Stimulated activated CD4-positive, alpha-beta T cell treated with anti-CD3 and anti-CD28 coated beads, Interleukin-1b, Interleukin-23, amount 100 ng/mL, for 1 hour (primary cell): ENCODE data around the gene SRRT.
"Not testable (repeated sequence)": the region's sequence is repeated elsewhere in the genome, so short reads cannot be mapped to it uniquely, and the experiment has no call there.

Experiments
- DNase-seq, 2 donors: peaks; one replicate each; pipeline ENCODE4 v3.0.0-alpha.2; 2020; ENCODE audit warnings: low read depth in 2 of 2

SRRT gene

GRCh38 chr7:100893910-100894721 is 19.2 kb downstream of the SRRT start:
- DNase-seq: no peak

GRCh38 chr7:100894860-100895700 is 20.2 kb downstream of the SRRT start:
- DNase-seq: peak in 1 of 2 donors; percentile 47

DNA sequence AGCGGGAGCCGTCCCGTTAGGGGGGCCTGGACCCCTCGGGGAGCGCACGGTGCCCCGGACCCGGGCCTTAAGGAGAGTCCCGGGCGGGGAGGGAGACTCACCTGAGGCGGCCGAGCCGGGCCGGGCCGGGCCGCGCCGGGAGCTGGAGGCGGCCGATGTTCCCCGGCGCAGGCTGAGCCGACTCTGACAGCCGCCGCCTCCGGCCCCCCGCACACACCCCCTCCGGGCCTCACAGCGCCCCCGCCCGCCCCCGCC is 20.7 kb downstream of the SRRT start, which contains the start of gene ACHE:
TSS of gene ACHE (minus strand) at position 188 of the 255 bp plus-strand sequence. CDS start 1,656 bp downstream, outside the sequence.
- no peak for DNase-seq

GRCh38 chr7:100895956-100896731 is 21.2 kb downstream of the SRRT start:
- DNase-seq: no peak

- DNase-seq: peak in 1 of 2 donors; percentile 59
Measured at GRCh38 chr7:100896732-100897608, 22.1 kb downstream of the SRRT start.

- no peak for DNase-seq
Measured at GRCh38 chr7:100897772-100898454, 23.0 kb downstream of the SRRT start.

DNA sequence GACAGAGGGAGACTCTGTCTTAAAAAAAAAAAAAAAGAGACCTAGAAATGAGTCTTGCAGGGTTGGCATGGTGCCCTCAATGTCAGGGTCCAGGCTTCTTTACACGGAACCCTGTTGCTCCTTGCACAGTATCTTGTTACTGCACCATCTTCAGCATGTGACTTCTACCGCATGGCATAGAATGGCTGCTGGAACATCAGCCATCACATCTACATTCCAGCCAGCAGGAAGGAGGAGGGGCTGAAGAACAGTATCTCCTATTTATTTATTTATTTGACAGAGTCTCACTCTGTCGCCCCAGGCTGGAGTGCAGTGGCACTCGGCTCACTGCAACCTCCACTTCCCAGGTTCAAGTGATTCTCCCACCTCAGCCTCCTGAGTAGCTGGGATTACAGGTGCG is 24.5 kb downstream of the SRRT start:
- DNase-seq: no peak

DNA sequence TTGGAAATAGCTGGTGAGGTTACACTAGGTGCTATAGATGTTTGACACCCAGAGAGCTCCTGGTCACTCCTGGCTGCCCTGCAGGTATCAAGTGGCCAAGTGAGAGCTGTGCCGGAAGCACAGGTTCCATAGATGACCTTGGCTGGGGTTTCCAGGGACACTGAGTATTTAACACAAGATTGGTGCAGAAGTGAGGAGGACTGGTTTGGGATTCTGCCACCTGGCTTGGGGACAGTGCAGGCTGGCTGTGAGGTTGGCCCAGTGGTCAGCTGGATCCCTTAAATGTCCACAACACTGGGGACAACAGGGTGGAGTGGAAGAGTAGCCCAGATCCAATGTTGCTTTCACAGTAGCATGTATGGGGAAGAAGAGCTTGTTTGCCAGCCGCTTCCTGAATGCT is 26.1 kb downstream of the SRRT start:
- DNase-seq: no peak

- DNase-seq: no peak
Measured at GRCh38 chr7:100901921-100902332, 27.0 kb downstream of the SRRT start.

GRCh38 chr7:100902638-100903037 is 27.7 kb downstream of the SRRT start:
- DNase-seq: no peak

GRCh38 chr7:100908512-100908911 is 33.6 kb downstream of the SRRT start:
- no peak for DNase-seq

DNA sequence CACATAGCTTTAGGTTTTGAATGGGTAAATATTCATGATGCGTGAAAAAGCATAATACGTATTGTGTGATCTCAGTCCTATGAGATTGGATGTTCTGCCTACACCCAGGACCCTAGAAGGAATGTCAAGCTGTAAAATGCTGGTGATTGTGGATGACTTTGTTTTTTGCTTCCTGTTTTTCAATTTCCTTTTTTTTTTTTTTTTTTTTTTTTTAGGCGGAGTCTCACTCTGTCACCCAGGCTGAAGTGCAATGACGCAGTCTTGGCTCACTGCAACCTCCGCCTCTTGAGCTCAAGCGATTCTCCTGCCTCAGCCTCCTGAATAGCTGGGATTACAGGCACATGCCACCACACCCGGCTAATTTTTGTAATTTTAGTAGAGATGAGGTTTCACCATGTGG is 35.5 kb downstream of the SRRT start:
- not testable (repeated sequence) for DNase-seq

GRCh38 chr7:100911484-100911883 is 36.6 kb downstream of the SRRT start:
- no peak for DNase-seq

GRCh38 chr7:100914208-100914878 is 39.4 kb downstream of the SRRT start:
- DNase-seq: no peak

- DNase-seq: no peak
Measured at GRCh38 chr7:100914879-100915447, 40.1 kb downstream of the SRRT start.

GRCh38 chr7:100919335-100919734 is 44.4 kb downstream of the SRRT start:
- not testable (repeated sequence) for DNase-seq

DNA sequence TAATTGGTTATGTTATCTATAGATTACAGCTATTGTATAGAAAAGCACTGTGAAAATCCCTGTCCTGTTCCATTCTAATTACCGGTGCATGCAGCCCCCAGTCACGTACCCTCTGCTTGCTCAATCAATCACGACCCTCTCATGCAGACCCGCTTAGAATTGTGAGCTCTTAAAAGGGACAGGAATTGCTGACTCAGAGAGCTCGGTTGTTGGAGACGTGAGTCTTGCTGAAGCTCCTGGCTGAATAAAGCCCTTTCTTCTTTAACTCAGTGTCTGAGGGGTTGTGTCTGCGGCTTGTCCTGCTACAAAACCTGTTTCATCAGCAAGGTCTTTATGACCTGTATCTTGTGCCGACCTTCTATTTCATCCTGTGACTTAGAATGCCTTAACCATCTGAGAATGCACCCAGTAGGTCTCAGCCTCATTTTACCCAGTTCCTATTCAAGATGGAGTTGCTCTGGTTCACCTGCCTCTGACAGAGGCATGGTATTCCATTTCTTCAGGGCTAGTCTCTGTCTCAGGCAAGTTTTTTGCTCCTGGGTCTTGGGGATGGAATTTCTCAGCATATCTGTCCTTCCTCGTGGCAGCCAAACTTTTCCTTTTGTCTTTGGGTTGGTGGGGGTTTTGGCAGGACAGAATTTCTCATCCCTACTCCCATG is 45.0 kb downstream of the SRRT start:
- not testable (repeated sequence) for DNase-seq

DNA sequence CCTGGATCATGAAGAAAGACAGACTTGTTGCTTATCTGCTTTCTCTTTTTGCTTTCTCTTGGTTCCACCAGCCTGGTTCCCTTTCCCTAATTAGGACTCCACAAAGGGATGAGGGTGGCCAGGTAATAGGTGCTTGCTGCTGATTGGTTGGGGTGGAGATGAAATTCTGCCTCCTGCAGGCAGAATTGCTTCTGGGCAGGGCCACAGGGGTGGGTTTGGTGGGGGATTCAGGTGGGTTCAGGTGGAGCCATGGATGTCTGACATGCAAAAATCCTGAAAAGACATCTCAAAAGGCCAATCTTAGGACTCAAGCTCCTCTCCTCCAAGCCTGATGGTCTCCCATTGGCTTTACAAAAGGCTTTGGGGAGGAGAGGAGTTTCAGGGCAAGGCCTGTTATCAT is 46.1 kb downstream of the SRRT start:
- no peak for DNase-seq

- DNase-seq: not testable (repeated sequence)
Measured at GRCh38 chr7:100923616-100924015, 48.7 kb downstream of the SRRT start.
